ENCODE results near the gene PDE7B.

DNA sequence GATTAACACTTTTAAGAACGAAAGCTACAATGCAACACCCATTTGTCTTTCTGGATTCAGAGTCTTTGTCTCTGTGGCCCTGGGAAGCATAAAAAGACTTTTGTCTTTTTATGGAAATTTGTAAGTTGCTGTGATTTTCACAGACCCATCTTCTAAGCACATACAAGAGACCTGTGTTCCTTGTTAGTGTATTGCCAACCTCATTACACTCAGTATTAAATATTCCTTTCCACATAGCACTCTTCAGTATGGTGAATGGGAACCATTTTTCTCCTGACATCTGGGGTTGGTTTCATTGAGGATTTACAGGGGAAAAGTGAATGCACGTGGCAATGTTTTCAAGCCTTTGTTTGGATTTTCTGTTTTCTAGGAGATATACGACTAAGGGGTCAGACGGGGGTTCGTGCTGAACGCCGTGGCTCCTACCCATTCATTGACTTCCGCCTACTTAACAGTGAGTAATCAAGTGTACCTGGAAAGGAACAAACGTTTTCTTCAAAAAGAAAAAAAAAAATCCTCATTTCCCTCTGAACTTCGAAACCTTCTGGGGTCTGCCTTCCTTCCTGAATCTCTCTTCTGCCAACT is 257.0 kb downstream of the PDE7B start:
- TF ChIP-seq, protein P1, sequence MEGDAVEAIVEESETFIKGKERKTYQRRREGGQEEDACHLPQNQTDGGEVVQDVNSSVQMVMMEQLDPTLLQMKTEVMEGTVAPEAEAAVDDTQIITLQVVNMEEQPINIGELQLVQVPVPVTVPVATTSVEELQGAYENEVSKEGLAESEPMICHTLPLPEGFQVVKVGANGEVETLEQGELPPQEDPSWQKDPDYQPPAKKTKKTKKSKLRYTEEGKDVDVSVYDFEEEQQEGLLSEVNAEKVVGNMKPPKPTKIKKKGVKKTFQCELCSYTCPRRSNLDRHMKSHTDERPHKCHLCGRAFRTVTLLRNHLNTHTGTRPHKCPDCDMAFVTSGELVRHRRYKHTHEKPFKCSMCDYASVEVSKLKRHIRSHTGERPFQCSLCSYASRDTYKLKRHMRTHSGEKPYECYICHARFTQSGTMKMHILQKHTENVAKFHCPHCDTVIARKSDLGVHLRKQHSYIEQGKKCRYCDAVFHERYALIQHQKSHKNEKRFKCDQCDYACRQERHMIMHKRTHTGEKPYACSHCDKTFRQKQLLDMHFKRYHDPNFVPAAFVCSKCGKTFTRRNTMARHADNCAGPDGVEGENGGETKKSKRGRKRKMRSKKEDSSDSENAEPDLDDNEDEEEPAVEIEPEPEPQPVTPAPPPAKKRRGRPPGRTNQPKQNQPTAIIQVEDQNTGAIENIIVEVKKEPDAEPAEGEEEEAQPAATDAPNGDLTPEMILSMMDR (conservative IDR thresholded peaks at IDR 0.05): no peak
- TF ChIP-seq ZFX (IDR thresholded peaks at IDR 0.05): no peak

Data from C4-2B (cell line).